H9 (cell line): Measurements from ENCODE around the gene TMEM134. TPM values are rescaled to one million over a fixed set of nuclear protein-coding genes. Genes with fewer than 3 reads are reported as not detected.

Source experiments
- DNase-seq: peaks from one replicate; pipeline ENCODE4 v3.0.0-alpha.2; 2017
- H2AFZ ChIP-seq: one replicate; pipeline ENCODE4 v1.6.1; 2013; ENCODE audit warnings: mild to moderate bottlenecking, low read length, control low read depth, moderate library complexity
- H2AK5ac ChIP-seq: 2 replicates; pipeline ENCODE4 v1.6.1; 2013; ENCODE audit warnings: low read length, control low read depth, mixed read lengths; ENCODE audit not compliant: insufficient read length
- H2BK120ac ChIP-seq: one replicate; pipeline ENCODE4 v1.6.1; 2013; ENCODE audit warnings: low read depth, mild to moderate bottlenecking, low read length, control low read depth, inconsistent platforms; ENCODE audit not compliant: poor library complexity, severe bottlenecking
- H2BK12ac ChIP-seq: 2 replicates; pipeline ENCODE4 v1.6.1; 2013; ENCODE audit warnings: low read length, control low read depth, mixed read lengths, low read depth; ENCODE audit not compliant: insufficient read length
- H2BK15ac ChIP-seq: 2 replicates; pipeline ENCODE4 v1.6.1; 2013; ENCODE audit warnings: low read depth, low read length, control low read depth
- H2BK20ac ChIP-seq: one replicate; pipeline ENCODE4 v1.6.1; 2013; ENCODE audit warnings: low read depth, mild to moderate bottlenecking, low read length, control low read depth, inconsistent platforms; ENCODE audit not compliant: poor library complexity, severe bottlenecking
- H2BK5ac ChIP-seq: 2 replicates; pipeline ENCODE4 v1.6.1; 2013; ENCODE audit warnings: low read length, control low read depth, mixed read lengths; ENCODE audit not compliant: insufficient read length
- H3K14ac ChIP-seq: 2 replicates; pipeline ENCODE4 v1.6.1; 2013; ENCODE audit warnings: low read length, control low read depth; ENCODE audit not compliant: insufficient read depth
- H3K18ac ChIP-seq: 2 replicates; pipeline ENCODE4 v1.6.1; 2013; ENCODE audit warnings: low read depth, mild to moderate bottlenecking, mixed read lengths, low read length, control low read depth; ENCODE audit not compliant: insufficient read length
- H3K23ac ChIP-seq: 2 replicates; pipeline ENCODE4 v1.6.1; 2013; ENCODE audit warnings: low read length, control low read depth, mixed read lengths, low read depth; ENCODE audit not compliant: insufficient read length
- H3K23me2 ChIP-seq: 2 replicates; pipeline ENCODE4 v1.6.1; 2013; ENCODE audit warnings: low read depth, mild to moderate bottlenecking, mixed read lengths, low read length, control low read depth; ENCODE audit not compliant: insufficient read length, poor library complexity, severe bottlenecking
- H3K27ac ChIP-seq: 2 replicates; pipeline ENCODE4 v1.5.1; 2013; ENCODE audit warnings: low read length, control low read depth, mixed read lengths, low read depth; ENCODE audit not compliant: insufficient read length
- H3K27me3 ChIP-seq: 2 replicates; pipeline ENCODE4 v1.6.1; 2013; ENCODE audit warnings: low read length, control low read depth, inconsistent platforms; ENCODE audit not compliant: insufficient read depth
- H3K4ac ChIP-seq: 2 replicates; pipeline ENCODE4 v1.6.1; 2013; ENCODE audit warnings: low read depth, mild to moderate bottlenecking, control low read depth, inconsistent platforms, low read length, moderate library complexity
- H3K4me1 ChIP-seq: 2 replicates; pipeline ENCODE4 v1.6.1; 2013; ENCODE audit warnings: low read length, control low read depth, inconsistent platforms; ENCODE audit not compliant: insufficient read depth
- H3K4me2 ChIP-seq: 2 replicates; pipeline ENCODE4 v1.6.1; 2013; ENCODE audit warnings: low read length, control low read depth, mixed read lengths; ENCODE audit not compliant: insufficient read length, insufficient read depth
- H3K56ac ChIP-seq: 2 replicates; pipeline ENCODE4 v1.6.1; 2013; ENCODE audit warnings: low read depth, mild to moderate bottlenecking, mixed read lengths, low read length, control low read depth; ENCODE audit not compliant: insufficient read length
- H3K79me1 ChIP-seq: 2 replicates; pipeline ENCODE4 v1.6.1; 2013; ENCODE audit warnings: low read depth, mild to moderate bottlenecking, moderate library complexity, low read length, control low read depth, inconsistent platforms; ENCODE audit not compliant: insufficient read depth, poor library complexity, severe bottlenecking
- H3K79me2 ChIP-seq: 2 replicates; pipeline ENCODE4 v1.6.1; 2013; ENCODE audit warnings: low read length, control low read depth, inconsistent platforms; ENCODE audit not compliant: insufficient read depth
- H3K9ac ChIP-seq: 2 replicates; pipeline ENCODE4 v1.6.1; 2013; ENCODE audit warnings: low read length, control low read depth, mixed read lengths; ENCODE audit not compliant: insufficient read length; ENCODE audit errors: extremely low read depth
- H3K9me3 ChIP-seq: one replicate; pipeline ENCODE4 v1.6.1; 2013; ENCODE audit warnings: low read depth, low read length, inconsistent platforms; ENCODE audit not compliant: control insufficient read depth
- H3T11ph ChIP-seq: one replicate; pipeline ENCODE4 v1.6.1; 2013; ENCODE audit warnings: mild to moderate bottlenecking, low read length, control low read depth, inconsistent platforms
- H4K20me1 ChIP-seq: one replicate; pipeline ENCODE4 v1.6.1; 2013; ENCODE audit not compliant: control insufficient read depth, insufficient read length, insufficient read depth
- H4K5ac ChIP-seq: 2 replicates; pipeline ENCODE4 v1.6.1; 2013; ENCODE audit warnings: low read depth, mild to moderate bottlenecking, mixed read lengths, low read length, control low read depth; ENCODE audit not compliant: insufficient read length
- H4K8ac ChIP-seq: replicated peaks from 2 replicates; pipeline ENCODE4 v1.6.1; 2013; ENCODE audit warnings: low read length, control low read depth, mixed read lengths, low read depth; ENCODE audit not compliant: insufficient read length
- H4K91ac ChIP-seq: 2 replicates; pipeline ENCODE4 v1.6.1; 2013; ENCODE audit warnings: low read depth, mild to moderate bottlenecking, moderate library complexity, mixed read lengths, low read length, control low read depth; ENCODE audit not compliant: insufficient read length
- H3K27ac Mint-ChIP-seq, 3 experiments: 2 replicates in 2 of 3; 3 replicates in 1 of 3; pipeline ENCODE4 v1.8.0; 2020 to 2021; ENCODE audit warnings: mixed read lengths in 3 of 3, mild to moderate bottlenecking in 1 of 3, moderate library complexity in 1 of 3
- H3K27me3 Mint-ChIP-seq: 2 replicates; pipeline ENCODE4 v1.8.0; 2021; ENCODE audit warnings: low read depth, mild to moderate bottlenecking, moderate library complexity, mixed read lengths
- H3K36me3 Mint-ChIP-seq, 3 experiments: 2 replicates in 2 of 3; 3 replicates in 1 of 3; pipeline ENCODE4 v1.8.0; 2020 to 2021; ENCODE audit warnings: low read depth in 3 of 3, mixed read lengths in 3 of 3; ENCODE audit not compliant: insufficient read depth in 1 of 3
- H3K4me1 Mint-ChIP-seq, 2 experiments: 2 replicates each; pipeline ENCODE4 v1.8.0; 2020; ENCODE audit warnings: mixed read lengths in 2 of 2
- H3K4me3 Mint-ChIP-seq, 2 experiments: 2 replicates in 1 of 2; 3 replicates in 1 of 2; pipeline ENCODE4 v1.8.0; 2020 to 2021; ENCODE audit warnings: mild to moderate bottlenecking in 2 of 2, mixed read lengths in 2 of 2, moderate library complexity in 1 of 2
- H3K9me3 Mint-ChIP-seq, 2 experiments: 2 replicates in 1 of 2; 3 replicates in 1 of 2; pipeline ENCODE4 v1.8.0; 2020; ENCODE audit warnings: mild to moderate bottlenecking in 2 of 2, mixed read lengths in 2 of 2, moderate library complexity in 1 of 2
- WGBS: extraction: QIAGEN DNeasy Blood & Tissue Kit; methylation state at CpG from one replicate; pipeline ENCODE4 v1.1.7; 2013; ENCODE audit warnings: missing lambda C conversion rate, low lambda C conversion rate, mixed read lengths; ENCODE audit not compliant: insufficient read length; ENCODE audit errors: extremely low coverage; 5-methylcytosine and 5-hydroxymethylcytosine counted together
- total RNA-seq: library from RNA; stranded (reverse); gene quantifications from 2 replicates; pipeline ENCODE4 v1.2.1, GENCODE V29; 2021
- TF ChIP-seq, protein P1 (sequence below): fragments of 200-600 bp; sonication (generic); conservative IDR thresholded peaks from 3 replicates; pipeline ENCODE4 v1.8.0; 2021; ENCODE audit warnings: antibody characterized with exemption, mild to moderate bottlenecking

TMEM134 gene
- total RNA-seq, 1 experiment from 2014 or later: 53.6 TPM

- Histone ChIP-seq H2BK20ac (no peak overlapping the region), H2AFZ (no peak overlapping the region), H2AK5ac (no peak overlapping the region), H3K9ac (no peak overlapping the region), H3K4ac (no peak overlapping the region), H2BK120ac (no peak overlapping the region), H3K4me1 (no peaks in the 10 kb centered on the region), H3T11ph (no peak overlapping the region), H2BK12ac (no peak overlapping the region), H3K18ac (no peak overlapping the region), H4K8ac (no peak overlapping the region), H2BK5ac (no peak overlapping the region), H3K79me1 (no peaks in the 10 kb centered on the region), H3K79me2 (no peaks in the 10 kb centered on the region), H3K27ac (no peak overlapping the region), H3K9me3 (no peaks in the 10 kb centered on the region), H4K20me1 (no peaks in the 10 kb centered on the region), H3K23me2 (no peaks in the 10 kb centered on the region), H3K4me2 (no peak overlapping the region), H3K23ac (no peak overlapping the region), H3K27me3 (no peaks in the 10 kb centered on the region), H3K56ac (no peak overlapping the region), H4K91ac (no peak overlapping the region), H4K5ac (no peak overlapping the region), H2BK15ac (no peak overlapping the region), H3K14ac (no peak overlapping the region)
- DNase-seq: no peak
- no peak overlapping the region for H3K4me3 Mint-ChIP-seq
- no CpG with 5 or more reads among the region's 65 CpGs for WGBS
- TF ChIP-seq, protein P1, sequence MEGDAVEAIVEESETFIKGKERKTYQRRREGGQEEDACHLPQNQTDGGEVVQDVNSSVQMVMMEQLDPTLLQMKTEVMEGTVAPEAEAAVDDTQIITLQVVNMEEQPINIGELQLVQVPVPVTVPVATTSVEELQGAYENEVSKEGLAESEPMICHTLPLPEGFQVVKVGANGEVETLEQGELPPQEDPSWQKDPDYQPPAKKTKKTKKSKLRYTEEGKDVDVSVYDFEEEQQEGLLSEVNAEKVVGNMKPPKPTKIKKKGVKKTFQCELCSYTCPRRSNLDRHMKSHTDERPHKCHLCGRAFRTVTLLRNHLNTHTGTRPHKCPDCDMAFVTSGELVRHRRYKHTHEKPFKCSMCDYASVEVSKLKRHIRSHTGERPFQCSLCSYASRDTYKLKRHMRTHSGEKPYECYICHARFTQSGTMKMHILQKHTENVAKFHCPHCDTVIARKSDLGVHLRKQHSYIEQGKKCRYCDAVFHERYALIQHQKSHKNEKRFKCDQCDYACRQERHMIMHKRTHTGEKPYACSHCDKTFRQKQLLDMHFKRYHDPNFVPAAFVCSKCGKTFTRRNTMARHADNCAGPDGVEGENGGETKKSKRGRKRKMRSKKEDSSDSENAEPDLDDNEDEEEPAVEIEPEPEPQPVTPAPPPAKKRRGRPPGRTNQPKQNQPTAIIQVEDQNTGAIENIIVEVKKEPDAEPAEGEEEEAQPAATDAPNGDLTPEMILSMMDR: no peak
- peaks cover 4 to 28% (median 12%) of the 10 kb centered on the region in 3 experiments; a peak in 6 of 7 replicates for H3K36me3 Mint-ChIP-seq
- H3K4me1 Mint-ChIP-seq: no peaks in the 10 kb centered on the region
- no peaks in the 10 kb centered on the region for H3K27me3 Mint-ChIP-seq
- H3K9me3 Mint-ChIP-seq: no peaks in the 10 kb centered on the region
- H3K27ac Mint-ChIP-seq: no peak overlapping the region; a peak in 1 of 7 replicates
Measured at GRCh38 chr11:67493548-67494370, 24.7 kb upstream of the TMEM134 start.
